ENCODE data around the gene TFDP2.
"Not testable (repeated sequence)": the region's sequence is repeated elsewhere in the genome, so short reads cannot be mapped to it uniquely, and the experiment has no call there.

Gene TFDP2

DNA sequence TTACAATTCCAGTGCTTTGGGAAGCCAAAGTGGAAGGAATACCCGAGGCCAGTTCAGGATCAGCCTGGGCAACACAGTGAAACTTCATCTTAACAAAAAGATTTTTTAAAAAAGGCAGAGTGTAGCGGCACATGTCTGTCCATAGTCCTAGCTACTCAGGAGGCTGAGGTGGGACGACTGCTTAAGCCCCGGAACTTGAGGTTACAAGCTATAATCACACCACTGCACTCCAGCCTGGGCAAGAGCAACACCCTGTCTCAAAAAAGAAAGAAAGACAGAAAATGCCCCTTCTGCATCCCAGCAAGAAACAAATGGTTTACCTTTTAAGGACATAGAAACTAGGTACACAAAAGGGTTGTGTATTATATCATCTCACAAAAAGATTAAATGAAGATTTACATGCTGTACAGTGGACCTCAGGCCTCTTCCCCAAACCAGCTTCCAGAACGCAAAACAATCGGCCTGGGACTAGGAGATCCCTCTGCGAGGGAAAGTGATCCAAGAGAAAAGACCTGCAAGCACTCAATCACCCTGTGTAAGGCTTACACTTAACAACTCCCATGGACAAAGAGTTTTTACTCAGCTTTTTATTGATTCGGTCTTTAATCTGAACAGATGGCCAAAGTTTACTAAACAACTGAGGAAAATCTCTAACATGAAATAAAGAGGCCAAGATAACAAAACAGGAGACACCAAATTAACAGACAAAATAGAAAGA lies 21.2 kb downstream of the TFDP2 start:
- no peak for DNase-seq

GRCh38 chr3:142124243-142124642 lies 25.1 kb downstream of the TFDP2 start:
- no peak for DNase-seq

GRCh38 chr3:142120707-142121106 lies 28.6 kb downstream of the TFDP2 start:
- DNase-seq, result no peak

GRCh38 chr3:142118911-142119310 lies 30.4 kb downstream of the TFDP2 start:
- DNase-seq, result no peak

GRCh38 chr3:142117056-142117851 lies 32.1 kb downstream of the TFDP2 start:
- DNase-seq, result no peak

DNA sequence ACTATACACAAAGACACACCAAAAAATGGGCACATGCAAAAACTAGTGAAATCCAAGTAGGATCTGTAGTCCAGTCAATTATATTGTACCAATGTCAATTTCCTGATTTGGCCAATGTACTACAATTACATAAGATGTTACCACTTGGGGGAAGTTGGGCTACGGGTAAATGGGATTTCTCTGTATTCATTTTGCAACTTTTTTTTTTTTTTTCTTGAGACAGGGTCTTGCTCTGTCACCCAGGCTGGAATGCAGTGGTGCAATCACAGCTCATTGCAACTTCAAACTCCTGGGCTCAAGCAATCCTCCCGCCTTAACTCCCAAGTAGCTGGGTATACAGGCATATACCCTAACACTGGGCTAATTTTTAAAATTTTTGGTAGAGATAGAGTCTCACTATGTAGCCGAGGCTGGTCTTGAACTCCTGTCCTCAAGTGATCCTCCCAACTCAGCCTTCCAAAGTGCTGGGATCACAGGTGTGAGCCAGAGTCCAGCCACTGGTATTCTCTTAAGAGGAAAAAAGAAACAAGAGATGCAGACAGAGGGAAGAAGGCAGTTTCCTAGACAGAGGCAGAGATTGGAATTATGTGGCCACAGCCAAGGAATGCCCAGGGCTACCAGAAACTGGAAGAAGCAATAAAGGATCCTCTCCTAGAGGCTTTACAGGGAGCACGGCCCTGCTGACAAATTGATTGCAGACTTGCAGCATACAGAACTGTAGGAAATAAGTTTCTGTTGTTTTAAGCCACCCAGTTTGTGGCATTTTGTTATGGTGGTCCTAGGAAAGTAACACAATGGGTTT lies 33.3 kb downstream of the TFDP2 start:
- no peak for DNase-seq

DNA sequence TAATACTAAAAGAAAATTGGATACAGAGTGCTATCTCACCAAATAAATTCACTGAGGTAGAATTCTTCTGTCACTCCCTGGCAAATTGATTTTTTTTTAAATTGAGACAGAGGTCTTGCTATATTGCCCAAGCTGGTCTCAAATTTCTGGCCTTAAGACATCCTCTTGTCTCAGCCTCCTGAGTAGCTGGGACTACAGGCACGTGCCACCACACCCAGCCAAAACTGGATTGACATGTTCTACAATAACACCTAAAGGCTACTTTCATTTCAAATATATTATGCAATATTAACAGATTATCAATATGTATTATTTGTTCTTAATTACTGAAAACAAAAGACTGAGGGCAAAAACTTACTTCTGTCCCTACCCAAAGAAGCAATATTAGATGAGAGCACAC lies 36.7 kb downstream of the TFDP2 start:
- DNase-seq, result no peak

DNA sequence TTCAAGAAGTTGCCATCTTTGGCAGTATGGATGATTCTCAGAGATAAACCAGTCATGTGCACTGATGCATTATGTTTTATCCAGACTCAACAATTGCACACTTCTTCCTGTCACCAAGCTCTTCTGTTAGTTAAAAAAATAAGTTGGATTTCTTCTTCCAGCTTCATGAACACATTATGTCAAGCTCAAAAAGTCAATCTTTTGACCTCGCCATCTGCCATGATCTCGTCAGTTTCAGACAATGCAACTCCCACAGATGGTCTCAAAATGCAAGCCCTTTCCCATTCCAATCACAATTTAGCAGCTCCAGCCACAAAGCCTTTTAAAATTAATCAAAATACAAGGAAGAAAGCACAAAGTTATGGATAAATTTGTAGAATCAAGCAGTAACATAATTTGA lies 42.8 kb downstream of the TFDP2 start:
- no peak for DNase-seq

DNA sequence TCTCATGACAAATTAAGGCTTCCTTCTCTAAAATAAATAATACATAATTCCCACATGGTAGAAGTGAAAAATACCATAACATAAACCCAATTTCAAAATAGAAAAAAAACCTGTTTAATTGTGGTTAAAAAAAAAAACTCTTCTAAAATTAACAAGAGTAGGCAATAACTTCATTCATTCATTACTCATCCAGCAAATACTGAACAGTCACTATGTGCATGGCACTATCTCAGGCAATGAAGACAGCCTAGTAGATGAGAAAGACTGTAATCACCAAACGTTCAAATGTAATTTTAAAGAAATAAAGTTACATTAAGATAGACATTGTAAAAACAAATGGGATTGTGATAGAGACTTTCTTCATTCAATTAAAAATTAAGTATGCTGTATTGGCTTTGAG lies 43.4 kb downstream of the TFDP2 start:
- DNase-seq, result no peak

DNA sequence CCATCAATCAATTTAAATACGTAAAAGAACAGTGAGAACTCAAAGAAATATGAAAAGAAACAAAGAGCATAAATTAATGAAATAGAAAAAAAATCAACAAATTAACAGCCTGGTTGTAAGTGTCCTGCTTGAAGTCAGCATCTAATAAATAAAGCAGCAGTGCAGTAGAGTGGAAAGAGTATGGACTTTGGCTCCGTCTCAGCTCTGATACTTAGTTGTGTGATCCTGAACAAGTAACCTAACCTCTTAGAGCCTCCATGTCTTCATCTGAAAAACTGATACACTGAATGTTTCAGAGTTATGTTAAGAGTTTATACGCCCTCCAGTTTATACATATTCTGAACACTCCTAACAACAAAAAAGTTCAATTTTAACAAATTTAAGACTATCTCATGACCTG lies 44.6 kb downstream of the TFDP2 start:
- DNase-seq, result no peak

GRCh38 chr3:142098964-142099363 lies 50.4 kb downstream of the TFDP2 start:
- DNase-seq, result no peak

GRCh38 chr3:142097099-142097843 lies 52.1 kb downstream of the TFDP2 start:
- DNase-seq, result no peak

- DNase-seq, result no peak
Measured at GRCh38 chr3:142095841-142096240, 53.5 kb downstream of the TFDP2 start.

DNA sequence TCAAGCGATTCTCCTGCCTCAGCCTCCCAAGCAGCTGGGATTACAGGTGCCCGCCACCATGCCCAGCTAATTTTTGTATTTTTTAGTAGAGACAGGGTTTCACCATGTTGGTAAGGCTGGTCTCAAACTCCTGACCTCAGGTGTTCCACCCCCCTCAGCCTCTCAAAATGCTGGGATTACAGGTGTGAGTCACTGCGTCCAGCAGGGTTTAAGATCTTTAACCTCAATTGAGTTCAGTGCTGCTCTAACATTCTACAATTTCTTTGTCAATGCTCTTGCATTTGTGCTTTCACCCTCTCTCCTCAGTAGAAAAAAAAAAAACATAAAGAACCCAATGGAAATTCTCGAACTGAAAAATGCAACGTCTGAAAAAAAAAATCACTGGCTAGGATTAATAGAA lies 60.4 kb downstream of the TFDP2 start:
- not testable (repeated sequence) for DNase-seq

- no peak for DNase-seq
Measured at GRCh38 chr3:142088522-142088921, 60.8 kb downstream of the TFDP2 start.

DNA sequence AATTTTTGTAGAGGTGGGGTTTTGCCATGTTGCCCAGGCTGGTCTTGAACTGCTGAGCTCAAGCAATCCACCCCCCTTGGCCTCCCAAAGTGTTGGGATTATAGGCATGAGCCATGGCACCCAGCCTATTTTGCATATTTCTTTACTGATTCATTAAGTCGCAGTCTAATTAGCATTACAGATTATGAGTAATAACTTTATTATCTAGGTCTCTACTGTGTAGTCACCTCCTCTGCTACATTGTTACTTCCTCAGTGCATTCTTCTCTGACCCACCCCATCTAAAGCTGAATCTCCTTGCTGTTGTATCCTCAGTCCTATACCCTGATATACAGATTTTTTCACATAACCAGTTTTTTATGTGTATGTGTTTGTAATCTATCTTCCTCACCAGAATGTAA lies 61.7 kb downstream of the TFDP2 start:
- no peak for DNase-seq

DNA sequence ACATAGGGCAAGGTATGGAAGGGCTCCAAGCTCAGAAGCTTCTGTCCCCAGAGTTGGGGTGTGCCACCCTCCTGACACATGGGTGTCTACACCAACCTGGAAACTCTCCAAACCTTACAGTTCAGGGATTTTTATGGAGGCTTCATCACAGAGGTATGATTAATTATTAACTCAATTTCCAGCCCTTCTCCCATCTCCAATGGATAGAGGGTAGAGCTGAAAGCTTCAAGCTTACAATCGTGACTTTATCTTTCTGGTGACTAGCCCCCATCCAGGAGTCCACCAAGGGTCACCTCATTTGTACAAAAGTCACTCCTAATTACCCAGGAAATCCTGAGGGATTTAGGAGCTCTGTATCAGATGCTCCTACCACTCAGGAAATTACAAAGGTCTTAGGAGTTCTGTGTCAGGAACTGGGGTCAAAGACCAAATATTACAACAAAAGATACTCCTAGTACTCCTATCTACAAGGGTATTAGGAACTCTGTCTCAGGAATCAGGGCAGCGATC lies 62.7 kb downstream of the TFDP2 start:
- no peak for DNase-seq

- DNase-seq, result no peak
Measured at GRCh38 chr3:142081178-142081577, 68.2 kb downstream of the TFDP2 start.

- DNase-seq, result no peak
Measured at GRCh38 chr3:142077859-142078500, 71.4 kb downstream of the TFDP2 start.

- DNase-seq, result no peak
Measured at GRCh38 chr3:142077155-142077858, 72.0 kb downstream of the TFDP2 start.

DNA sequence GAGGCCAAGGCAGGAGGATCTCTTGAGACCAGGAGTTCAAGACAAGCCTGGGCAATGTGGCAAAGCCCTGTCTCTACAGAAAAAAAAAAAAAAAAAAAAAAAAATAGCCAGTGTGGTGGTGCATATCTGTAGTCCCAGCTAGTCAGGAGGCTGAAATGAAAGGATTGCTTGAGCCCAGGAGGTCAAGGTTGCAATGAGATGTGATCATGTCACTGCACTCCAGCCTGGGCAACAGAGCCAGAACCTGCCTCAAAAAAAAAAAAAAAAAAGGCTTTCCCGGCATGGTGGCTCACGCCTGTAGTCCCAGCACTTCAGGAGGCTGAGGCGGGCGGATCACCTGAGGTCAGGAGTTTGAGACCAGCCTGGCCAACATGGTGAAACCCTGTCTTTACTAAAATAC lies 73.7 kb downstream of the TFDP2 start:
- not testable (repeated sequence) for DNase-seq

Data from T-helper 9 cell (primary cell).